ENCODE measurements around the gene IRF8. TPM values are rescaled to one million over a fixed set of nuclear protein-coding genes. Genes with fewer than 3 reads are reported as not detected.
"Not testable (repeated sequence)": the region's sequence is repeated elsewhere in the genome, so short reads cannot be mapped to it uniquely, and the experiment has no call there.

Gene IRF8, protein sequence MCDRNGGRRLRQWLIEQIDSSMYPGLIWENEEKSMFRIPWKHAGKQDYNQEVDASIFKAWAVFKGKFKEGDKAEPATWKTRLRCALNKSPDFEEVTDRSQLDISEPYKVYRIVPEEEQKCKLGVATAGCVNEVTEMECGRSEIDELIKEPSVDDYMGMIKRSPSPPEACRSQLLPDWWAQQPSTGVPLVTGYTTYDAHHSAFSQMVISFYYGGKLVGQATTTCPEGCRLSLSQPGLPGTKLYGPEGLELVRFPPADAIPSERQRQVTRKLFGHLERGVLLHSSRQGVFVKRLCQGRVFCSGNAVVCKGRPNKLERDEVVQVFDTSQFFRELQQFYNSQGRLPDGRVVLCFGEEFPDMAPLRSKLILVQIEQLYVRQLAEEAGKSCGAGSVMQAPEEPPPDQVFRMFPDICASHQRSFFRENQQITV
- total RNA-seq = 12.2 TPM

DNA sequence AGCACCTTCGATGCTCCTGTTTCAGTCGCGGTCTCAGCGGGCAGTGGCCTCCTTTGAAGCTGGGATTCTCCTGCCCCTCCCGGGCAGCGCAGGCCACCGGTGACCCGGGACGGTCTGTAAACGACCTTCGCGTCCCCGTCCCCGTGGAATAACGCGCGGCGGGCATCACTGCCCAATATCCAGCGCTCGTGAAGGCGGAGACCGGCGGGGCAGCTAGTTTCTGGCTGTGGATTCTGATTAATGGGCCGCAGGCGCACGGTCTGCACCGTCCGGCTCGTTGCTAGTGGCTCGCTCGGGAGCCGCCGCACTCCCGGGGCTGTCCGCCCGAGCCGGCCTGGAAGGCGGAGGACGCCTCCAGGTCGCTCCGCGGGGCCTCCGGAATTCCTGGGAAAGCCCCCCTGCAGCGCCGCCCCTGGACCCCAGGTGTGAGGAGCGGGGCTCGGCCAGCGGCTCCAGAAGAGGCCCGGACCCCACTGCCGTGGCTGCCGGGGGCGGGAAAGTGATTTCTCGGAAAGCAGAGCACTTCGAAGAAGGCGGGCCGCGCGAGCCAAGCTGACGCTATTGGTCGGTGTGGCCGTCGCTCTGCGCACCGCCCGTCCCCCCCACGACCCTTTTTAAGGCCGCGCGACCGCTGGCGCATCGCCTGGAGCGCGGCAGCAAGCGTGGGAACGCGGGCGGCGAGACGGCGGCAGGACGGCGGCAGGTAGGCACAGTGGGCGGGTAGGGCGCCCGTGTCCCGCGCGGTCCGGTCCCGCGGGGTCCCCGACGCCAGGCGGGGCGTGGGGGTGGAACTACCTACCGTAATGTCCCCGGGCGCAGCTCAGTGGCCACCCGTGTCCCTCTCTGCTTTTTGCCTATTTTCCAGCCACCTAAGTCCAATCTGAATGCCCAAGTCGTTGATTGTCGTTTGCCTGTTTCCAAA, at the start of gene IRF8:
Gene IRF8, plus strand, starts transcription at position 642 of the 922 bp plus-strand sequence. CDS start 3,854 bp downstream, outside the sequence.
- DNase-seq = peak; percentile 83

DNA sequence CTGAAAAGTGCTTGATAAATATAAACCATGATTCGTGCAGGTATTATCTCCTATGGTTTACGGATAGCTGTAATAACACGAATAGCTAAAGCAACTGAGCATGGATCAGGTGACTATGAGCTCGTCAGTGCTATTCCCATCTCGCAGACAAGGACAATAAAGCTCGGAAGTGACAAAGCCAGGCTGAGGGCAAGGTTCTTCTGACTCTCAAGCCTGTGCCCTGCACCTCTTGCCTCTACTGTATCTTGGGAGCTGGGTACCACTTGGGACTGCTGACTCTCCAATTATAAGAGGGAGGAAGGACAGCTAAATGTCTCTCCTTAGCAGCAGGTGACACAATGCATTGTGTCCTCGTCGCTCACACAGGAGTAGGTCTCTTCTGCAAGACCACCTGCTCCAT, 49.6 kb upstream of the IRF8 start:
- DNase-seq = no peak

DNA sequence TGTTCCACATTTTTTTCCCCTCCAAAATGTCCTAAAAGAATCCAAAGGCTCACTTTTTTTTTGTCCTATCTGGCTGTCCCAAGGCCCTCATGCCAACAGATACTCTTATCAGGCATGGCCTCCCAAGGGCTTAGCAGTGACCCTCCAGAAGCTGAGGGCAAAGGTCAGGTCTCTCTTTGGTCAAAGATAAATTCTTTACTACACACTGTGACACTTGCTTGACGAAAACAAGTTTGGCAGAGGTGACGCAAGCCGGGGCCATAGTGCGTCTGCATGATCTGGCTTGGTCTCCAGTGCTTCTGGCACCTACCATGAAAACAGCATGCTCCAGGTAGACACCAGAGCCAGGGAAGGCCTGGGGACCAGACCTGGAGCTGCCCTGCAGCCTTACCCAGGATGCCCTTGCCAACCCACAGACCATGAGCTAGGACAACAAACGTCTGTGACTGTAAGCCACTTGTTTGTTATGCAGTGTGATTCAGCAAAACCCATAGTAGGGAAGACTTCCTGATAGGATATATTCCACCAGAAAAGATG, 48.5 kb upstream of the IRF8 start:
- DNase-seq = no peak

DNA sequence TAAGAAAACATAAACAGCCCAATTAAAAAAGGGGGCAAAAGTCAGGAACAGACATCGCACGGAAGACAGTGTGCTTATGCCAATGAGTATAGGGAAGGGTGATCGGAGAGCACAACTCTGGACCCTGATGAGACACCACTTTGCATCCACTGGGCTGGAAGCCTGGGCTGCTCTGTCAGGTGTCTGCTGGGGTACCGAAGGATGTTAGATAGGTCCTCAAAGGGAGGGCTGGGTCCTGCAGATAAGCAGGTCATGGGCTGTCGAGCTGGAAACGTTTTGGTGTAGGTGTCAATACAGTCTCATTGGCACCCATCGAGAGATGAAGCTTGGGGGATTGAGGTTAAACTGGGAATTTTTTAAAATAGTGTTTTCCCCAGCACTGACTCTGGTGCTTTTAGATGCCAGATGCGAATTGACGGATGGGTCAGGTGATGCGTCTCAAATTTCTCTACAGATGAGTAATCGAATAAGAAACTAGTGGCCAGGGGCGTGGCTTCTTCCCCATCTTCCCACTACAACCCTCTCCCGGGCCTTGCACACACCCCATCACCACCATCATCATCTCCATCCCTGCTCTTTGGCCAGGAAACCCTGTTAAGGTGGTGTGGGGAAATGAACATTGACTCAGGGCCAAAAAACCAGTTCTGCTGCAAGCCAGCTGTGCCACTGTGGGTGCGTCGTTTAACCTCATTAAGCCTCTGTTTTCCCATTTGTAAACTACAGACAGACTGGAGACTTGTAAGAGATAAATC, 47.8 kb upstream of the IRF8 start:
- DNase-seq = no peak

DNA sequence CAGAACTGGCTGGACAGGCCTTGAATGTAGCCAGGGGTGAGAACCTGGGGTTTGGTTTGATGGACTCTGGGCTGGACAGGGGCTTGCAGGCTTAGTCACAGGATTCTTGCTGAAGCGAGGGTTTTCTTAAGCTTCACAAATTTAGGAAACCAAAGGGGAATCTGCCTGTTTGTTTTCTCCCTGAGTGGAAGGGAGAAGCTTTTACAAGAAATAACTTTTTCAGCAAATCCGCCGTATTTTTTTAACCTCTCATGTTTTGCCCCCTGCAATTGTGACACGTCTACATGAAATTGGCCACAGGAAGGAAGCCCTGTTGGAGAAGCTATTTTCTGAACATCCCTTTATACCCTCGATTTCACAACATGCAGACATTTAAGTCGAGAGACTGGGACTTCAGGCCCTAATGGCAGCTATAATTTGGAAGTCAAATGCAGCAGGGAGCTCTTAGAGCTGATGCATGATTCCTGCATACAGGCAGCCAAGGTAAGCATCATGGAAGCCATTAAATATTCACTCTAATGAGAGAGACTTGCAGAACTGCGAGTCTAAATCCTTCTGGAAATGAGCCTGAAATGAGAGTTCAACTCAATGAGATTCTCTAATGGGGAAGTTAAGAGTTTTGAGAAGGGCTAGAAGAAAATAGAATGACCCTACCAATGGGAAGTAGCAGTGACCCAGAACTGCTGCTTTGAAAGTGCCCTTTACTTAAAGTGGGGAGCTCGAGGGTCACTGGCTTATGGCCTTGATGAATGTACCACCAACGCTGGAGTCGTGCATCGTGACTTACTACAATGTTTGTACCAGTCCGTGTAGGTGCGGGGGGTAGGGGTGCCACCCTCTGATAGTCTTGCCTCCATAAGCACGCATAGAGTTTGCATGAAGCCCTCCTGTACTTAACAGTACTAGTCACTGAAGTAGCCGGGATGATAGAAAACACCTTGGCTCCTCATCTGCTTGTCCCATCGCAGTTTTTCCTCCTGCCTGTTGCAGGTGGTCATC, 45.1 kb upstream of the IRF8 start:
- DNase-seq = no peak

DNA sequence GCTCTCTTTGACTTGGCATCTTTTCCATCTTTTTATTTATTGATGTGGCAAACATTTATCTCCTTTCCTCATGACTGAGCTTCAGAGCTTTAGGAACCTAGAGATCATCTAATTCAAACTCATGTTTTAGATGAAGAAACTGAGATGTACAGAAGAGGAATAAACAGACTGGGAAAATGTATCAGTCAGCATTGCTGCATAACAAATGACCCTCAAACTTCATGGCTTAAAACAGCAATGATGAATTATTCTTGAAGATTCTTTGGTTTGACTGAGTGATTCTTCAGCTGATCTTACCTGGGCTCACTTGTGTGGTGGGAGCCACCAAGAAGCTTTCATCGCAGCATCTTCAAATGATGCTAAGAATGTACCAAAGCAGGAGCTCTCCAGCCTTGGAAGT, 44.0 kb upstream of the IRF8 start:
- no peak for DNase-seq

DNA sequence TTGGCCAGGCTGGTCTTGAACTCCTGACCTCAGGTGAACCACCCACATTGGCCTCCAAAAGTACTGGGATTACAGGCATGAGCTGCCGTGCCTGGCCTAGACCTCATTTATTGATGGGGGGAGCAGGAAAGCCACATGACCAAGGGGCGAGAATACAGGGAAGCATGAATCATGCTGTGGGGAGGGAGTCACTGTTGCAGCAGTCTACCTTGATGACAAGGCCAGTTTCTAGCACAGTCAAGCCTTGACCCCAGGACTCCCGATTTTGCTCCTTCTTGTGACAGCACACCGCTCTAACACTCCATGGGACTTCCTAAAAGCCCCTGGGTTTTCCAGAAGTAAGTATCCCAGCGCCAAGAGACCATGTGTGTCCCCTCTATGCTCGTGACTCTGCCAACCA, 42.9 kb upstream of the IRF8 start:
- DNase-seq = no peak

DNA sequence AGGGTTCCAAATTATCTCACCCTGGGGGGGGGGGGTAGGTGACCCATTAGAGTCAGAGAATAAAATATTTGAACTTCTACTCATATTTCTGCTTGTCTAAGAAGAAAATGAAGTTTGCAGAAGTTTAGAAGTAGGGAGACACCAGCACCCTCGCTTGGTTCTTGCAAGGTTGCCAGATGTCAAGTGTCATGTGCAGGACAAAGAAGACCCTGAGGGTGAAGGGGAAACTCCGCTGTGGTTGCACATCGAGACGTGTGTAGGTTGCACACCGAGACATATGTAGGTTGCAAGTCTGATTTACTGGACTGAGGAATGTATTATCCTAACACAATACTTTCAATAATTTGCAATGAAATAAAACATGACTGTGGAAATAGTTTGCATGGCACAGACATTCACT, 42.4 kb upstream of the IRF8 start:
- no peak for DNase-seq

DNA sequence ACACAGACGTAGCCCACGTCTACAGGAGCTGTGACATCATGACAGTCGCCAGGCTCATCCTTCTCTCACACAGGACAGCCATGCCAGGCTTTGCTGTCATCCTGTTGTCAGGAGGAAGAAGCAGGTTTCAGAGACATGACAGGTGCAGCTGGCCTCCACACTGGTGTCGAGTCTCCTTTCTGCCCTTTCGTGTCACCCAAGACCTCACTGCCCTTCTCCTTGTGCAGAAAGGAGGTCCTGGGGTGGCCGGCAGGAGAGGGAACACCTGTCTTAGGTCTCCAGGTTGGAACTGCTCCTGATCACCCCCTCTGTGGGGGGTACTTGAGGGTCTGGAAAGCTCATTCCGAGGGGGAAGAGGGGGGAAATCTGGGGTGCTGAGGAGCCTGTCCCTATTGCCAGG, 41.6 kb upstream of the IRF8 start:
- DNase-seq = no peak

DNA sequence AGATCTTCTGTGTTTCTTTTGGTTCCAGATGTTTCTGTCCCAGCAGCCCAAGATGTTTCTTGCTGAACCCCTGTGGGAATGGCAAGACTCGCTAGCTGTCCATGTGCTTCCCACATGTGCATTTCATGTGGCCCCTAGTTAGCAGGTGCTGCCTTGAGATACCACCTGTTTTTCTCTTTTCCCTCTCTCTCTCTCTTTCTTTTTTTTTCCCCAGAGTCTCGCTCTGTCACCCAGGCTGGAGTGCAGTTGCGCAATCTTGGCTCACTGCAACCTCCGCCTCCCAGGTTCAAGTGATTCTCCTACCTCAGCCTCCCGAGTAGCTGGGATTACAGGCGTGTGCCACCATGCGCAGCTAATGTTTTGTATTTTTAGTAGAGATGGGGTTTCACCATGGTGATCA, 40.4 kb upstream of the IRF8 start:
- DNase-seq = not testable (repeated sequence)

DNA sequence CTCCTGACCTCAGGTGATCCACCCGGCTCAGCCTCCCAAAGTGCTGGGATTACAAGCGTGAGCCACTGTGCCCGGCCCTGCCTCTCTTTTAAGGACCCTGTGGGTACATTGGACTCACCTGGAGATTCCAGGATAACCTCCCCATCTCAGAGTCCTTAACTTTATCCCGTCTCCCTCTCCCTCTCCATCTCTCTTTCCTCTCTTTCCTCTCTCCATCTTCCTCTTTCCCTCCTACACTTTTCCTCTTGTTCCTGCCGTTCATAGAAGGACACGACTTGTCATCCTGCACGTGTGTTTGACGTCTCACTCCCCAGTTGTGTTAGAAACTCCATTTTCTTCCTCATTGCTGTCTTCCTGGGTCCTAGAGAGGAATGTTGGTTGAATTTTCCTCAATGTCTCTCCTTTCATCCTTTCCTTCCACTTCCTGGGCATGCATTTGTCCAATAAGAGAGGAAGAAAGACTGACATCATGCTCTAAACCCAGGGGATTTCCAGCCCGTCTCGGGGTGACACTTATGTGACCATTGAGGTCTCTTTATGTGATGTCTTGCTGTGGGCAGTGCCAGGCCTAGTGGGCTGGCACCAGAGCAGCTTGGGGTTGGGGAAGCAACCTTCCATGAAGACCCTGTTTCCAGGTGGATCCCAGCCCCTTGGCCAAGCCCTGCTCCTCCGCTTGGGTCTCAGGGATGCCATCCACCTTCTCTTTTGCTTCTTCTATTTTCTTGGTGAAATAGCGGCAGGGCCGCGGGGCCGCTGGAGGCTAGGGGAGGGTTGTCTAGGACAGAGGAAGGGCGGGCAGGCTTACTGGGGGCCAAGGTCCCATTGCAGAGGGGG, 39.8 kb upstream of the IRF8 start:
- no peak for DNase-seq

DNA sequence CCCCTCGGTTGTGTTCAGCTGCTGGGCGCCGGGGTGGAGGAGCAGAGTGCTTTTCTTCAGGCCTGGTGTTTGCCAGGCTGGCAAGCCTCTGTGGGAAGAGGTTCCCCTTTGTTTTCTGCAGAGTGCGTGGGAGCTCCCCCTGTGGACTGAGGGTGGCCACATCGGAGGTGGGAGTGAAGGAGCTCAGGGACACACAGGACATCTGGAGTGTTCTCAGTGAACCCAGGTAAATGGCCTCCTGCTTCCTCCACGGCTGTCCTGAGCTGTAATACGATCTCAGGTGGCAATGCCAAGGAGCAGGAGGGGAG, 39.2 kb upstream of the IRF8 start:
- DNase-seq = no peak

DNA sequence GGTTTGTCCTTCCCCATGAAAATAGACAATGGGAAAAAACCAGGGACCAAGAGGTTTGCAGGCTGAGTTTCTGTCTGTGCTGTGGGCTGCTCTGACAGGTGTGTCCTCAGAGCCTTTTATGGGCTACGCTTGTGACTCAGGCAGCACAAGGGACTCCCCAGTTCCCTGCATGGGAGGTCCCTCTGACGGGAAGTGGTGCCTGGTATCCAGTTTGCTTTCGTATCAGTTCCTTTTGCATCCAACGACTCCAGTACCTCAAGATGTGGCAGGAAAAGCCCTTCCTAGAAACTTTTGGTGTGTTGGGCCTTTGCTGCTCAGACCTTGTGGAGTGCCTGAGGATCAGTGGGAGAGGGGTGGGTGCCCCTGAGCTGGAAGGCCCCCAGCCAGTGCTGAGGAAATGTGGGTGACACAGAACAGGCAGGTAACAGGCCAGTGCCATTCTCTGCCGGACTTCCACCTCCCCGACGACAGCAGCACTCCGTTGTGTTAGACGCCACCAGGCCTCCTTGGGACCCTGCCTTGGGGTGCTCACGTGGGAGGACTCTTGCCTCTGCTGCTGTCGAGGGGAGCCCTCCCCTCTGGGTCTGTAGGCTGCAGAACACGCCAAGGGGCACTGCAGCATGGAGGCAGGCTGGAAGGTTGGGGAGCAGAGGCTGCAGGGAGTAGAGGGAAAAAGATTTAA, 38.4 kb upstream of the IRF8 start:
- no peak for DNase-seq

DNA sequence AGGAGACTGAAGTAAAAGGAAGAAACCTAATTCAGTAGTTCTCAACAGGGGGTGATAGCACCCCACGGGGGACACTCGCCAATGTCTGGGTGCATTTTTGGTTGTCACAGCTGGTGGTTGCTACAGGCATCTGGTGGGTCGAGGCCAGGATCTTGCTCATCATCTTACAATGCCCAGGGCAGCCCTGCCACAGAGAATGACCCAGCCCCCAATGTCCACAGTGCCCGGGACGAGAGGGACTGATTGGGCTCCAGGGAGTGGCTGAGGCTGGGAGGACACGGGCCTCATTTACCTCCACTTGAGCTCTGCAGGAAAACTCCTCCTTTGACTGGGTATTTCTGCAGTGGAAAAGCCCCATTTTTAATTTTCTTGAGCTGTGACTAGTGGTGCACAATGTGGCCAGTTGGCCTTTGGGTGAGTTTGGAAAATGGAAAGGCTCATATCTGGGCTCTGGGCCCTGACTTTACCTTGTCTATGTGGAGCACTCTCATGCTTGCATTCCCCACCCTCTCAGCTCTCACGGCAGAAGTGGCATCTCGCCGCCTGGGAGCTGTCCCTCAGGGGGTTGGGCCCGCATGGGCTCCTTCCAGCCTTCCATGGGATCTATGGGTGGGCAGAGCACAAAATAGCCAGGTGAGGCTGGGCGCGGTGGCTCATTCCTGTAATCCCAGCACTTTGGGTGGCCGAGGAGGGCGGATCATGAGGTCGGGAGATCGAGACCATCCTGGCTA, 37.7 kb upstream of the IRF8 start:
- DNase-seq = no peak

DNA sequence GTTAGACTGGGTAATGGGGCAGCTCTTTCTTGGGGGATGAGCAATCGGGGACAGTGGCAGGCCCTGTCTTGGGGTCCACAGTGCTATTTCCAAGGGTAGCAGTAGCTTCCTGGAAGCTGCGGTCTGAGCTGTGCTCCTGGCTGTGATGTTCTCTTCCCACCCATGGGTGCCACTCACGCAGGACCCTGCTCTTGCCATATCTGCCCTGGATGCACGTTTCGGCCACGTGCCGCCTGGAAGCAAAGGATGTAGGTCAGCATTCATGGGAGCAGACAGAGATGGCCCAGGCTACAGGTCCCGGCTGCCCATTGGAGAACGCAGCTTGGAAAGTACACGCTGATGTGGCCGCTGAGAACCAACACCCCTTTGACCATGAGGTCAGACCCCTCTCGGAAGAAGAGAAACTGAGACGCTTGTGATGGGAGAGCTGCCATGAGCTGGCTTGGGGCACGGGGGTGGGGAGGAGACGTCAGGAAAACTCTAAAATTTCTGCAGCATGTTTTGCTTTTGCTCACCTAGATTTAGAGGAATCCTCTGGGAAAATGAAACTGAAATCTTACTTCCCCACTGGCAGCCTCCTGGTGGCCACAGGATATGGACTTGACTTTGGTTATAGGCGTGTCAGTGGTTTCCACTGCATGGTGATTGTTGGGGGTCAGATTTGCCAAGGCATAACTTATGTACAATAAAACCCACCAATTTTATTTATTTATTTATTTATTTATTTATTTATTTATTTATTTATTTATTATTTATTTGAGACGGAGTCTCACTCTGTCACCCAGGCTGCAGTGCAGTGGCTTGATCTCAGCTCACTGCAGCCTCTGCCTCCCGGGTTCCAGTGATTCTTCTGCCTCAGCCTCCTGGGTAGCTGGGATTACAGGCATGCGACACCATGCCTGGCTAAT, 36.2 kb upstream of the IRF8 start:
- no peak for DNase-seq

DNA sequence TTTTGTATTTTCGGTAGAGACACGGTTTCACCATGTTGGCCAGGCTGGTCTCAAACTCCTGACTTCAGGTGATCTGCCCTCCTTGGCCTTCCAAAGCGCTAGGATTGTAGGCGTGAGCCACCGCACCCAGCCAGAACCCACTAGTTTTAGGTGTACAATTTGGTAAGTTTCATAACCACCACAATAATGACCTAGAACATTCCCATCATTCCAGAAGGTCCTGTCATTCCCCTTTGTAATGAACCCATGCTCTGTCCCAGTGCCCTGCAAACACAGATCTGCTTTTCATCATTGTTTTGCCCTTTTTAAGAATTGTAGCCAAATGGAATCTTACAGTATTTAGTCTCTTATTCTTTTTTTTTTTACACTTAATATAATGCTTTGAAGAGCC, 35.6 kb upstream of the IRF8 start:
- DNase-seq = no peak

DNA sequence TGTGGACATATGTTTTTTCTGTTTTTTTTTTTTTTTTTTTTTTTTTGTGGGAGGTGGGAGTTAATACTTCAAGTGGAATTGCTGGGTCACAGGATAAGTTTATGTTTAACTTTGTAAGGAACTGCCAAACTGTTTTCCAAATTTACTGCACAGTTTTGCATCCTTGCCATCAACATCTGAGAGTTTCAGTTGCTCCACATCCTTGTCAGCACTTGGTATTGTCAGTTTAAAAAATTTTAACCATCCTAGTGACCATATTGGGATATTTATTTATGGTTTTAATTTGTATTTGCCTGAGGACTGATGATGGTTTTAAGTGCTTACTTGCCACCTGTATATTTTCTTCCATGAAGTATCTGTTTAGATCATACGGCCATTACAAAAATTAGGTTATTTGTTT, 34.0 kb upstream of the IRF8 start:
- no peak for DNase-seq

DNA sequence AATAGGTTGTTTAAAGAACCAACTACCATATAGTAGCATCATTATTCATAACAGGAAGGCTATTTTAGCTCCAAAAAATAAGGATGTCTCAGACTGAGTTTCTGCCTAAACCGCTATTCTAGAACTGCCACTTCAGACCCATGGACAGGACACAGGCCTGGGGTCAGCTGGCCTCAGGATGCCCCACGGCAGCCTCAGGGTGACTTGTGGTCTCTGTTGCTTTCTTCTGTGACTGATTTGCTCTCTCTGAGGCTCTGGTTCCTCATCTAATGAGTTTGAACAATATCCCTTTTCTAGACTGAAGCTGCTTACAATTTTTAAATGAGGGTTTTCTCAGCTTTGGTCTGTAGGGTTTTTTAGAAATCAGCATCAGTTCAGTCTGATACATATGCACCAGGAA, 31.8 kb upstream of the IRF8 start:
- no peak for DNase-seq

Measured in tongue (tissue), 2 donors.